GM23248 (cell line): Measurements from ENCODE around the gene KRT15. TPM values are rescaled to one million over a fixed set of nuclear protein-coding genes. Genes with fewer than 3 reads are reported as not detected.

Source experiments
- DNase-seq: peaks from one replicate; pipeline ENCODE4 v3.0.0-alpha.2; 2015
- H2AFZ ChIP-seq: fragments of 200-600 bp; sonication (generic); 2 replicates; pipeline ENCODE4 v1.6.1; 2016; ENCODE audit warnings: antibody characterized with exemption
- H3F3A ChIP-seq: fragments of 200-600 bp; sonication (generic); 2 replicates; pipeline ENCODE4 v1.6.1; 2016; ENCODE audit warnings: mild to moderate bottlenecking, antibody characterized with exemption, mixed run types; ENCODE audit not compliant: insufficient read depth
- H3K27ac ChIP-seq: fragments of 200-600 bp; sonication (generic); 2 replicates; pipeline ENCODE4 v1.5.1; 2016; ENCODE audit warnings: mild to moderate bottlenecking
- H3K27me3 ChIP-seq: fragments of 200-600 bp; sonication (generic); replicated peaks from 2 replicates; pipeline ENCODE4 v1.6.1; 2016; ENCODE audit warnings: mild to moderate bottlenecking; ENCODE audit not compliant: insufficient read depth
- H3K36me3 ChIP-seq: fragments of 200-600 bp; sonication (generic); 2 replicates; pipeline ENCODE4 v1.6.1; 2016; ENCODE audit warnings: low read depth, mild to moderate bottlenecking
- H3K4me1 ChIP-seq: fragments of 200-600 bp; sonication (generic); 2 replicates; pipeline ENCODE4 v1.6.1; 2016; ENCODE audit warnings: mild to moderate bottlenecking; ENCODE audit not compliant: insufficient read depth
- H3K4me2 ChIP-seq: fragments of 200-600 bp; sonication (generic); one replicate; pipeline ENCODE4 v1.6.1; 2016; ENCODE audit warnings: mild to moderate bottlenecking; ENCODE audit not compliant: unreplicated experiment
- H3K4me3 ChIP-seq: fragments of 200-600 bp; sonication (generic); 2 replicates; pipeline ENCODE4 v1.5.1; 2016; ENCODE audit warnings: mild to moderate bottlenecking
- H3K79me2 ChIP-seq: fragments of 200-600 bp; sonication (generic); 2 replicates; pipeline ENCODE4 v1.6.1; 2016; ENCODE audit warnings: mild to moderate bottlenecking; ENCODE audit not compliant: insufficient read depth
- H3K9ac ChIP-seq: fragments of 200-600 bp; sonication (generic); 2 replicates; pipeline ENCODE4 v1.6.1; 2016; ENCODE audit warnings: mild to moderate bottlenecking
- H3K9me2 ChIP-seq: fragments of 200-600 bp; sonication (generic); 2 replicates; pipeline ENCODE4 v1.6.1; 2016; ENCODE audit warnings: mixed run types, mild to moderate bottlenecking, moderate library complexity; ENCODE audit not compliant: insufficient read depth
- H3K9me3 ChIP-seq: fragments of 200-600 bp; sonication (generic); one replicate; pipeline ENCODE4 v1.6.1; 2017; ENCODE audit warnings: low read depth
- H4K20me1 ChIP-seq: fragments of 200-600 bp; sonication (generic); 2 replicates; pipeline ENCODE4 v1.6.0; 2016; ENCODE audit not compliant: insufficient read depth
- EZH2 ChIP-seq: fragments of 200-600 bp; sonication (generic); IDR thresholded peaks from 2 replicates; pipeline ENCODE4 v1.6.1; 2018; ENCODE audit warnings: antibody characterized with exemption, mild to moderate bottlenecking; ENCODE audit not compliant: insufficient read depth, poor library complexity, severe bottlenecking
- EZH2phosphoT487 ChIP-seq: fragments of 200-600 bp; sonication (generic); IDR thresholded peaks from 2 replicates; pipeline ENCODE4 v1.6.1; 2018; ENCODE audit warnings: antibody characterized with exemption, moderate library complexity, mild to moderate bottlenecking, low read depth; ENCODE audit not compliant: insufficient read depth
- WGBS, 2 experiments: methylation state at CpG; one replicate each; pipeline ENCODE4 v1.1.6; 2015 to 2017; ENCODE audit warnings: low lambda C conversion rate in 2 of 2, low coverage in 1 of 2; ENCODE audit errors: missing lambda C conversion rate in 2 of 2; 5-methylcytosine and 5-hydroxymethylcytosine counted together
- in situ Hi-C: fragments of 300-500 bp; cut with MboI; formaldehyde crosslinking; loops from 2 replicates; pipeline ENCODE4 v1.15.0; 2020
- polyA plus RNA-seq: library from polyadenylated mRNA; unstranded; fragments of >200 nt; fragmentation: Nextera tagmentation; extraction: Ambion mirVana; gene quantifications from 2 replicates; pipeline ENCODE4 v1.2.1, GENCODE V29; 2016
- total RNA-seq: library from RNA; depleted of rRNA; stranded (reverse); fragments of >200 nt; shearing (Covaris generic); gene quantifications from 2 replicates; pipeline ENCODE4 v1.2.3, GENCODE V29; 2014

KRT15 gene
- total and polyA plus RNA-seq, 2 experiments from 2014 or later = 0.65 to 2.3 TPM

- in situ Hi-C loops = no loop called here
- Histone ChIP-seq H3K4me2 (no peak within 1 kb of the TSS), H3K9me3 (no peaks in the 10 kb centered on the region), H3K27ac (no peak within 1 kb of the TSS), H3K4me3 (no peak within 1 kb of the TSS), H3K4me1 (peaks cover 5% of the 10 kb centered on the region), H3K9me2 (no peaks in the 10 kb centered on the region), H3K9ac (no peak within 1 kb of the TSS), H4K20me1 (no peaks in the 10 kb centered on the region), H3K36me3 (no peaks in the 10 kb centered on the region), H3K27me3 (no peaks in the 10 kb centered on the region), H3K79me2 (no peaks in the 10 kb centered on the region), H3F3A (no peaks in the 10 kb centered on the region), H2AFZ (no peak within 1 kb of the TSS)
- WGBS, 2 experiments = 94 to 95% methylated on average over 12 of the region's 12 CpGs
- DNase-seq = no peak
- TF ChIP-seq EZH2phosphoT487 (no peak), EZH2 (no peak)
Measured at GRCh38 chr17:41489531-41489930, 29.2 kb downstream of the KRT15 start, which contains the start of gene KRT36. TSS of gene KRT36 (minus strand) at chr17:41489910. CDS start at chr17:41489864, 46 bp downstream.

GRCh38 chr17:41486809-41487530 lies 31.7 kb downstream of the KRT15 start:
- Histone ChIP-seq H3K27ac (no peak overlapping the region), H4K20me1 (no peaks in the 10 kb centered on the region), H3K79me2 (no peaks in the 10 kb centered on the region), H3K9me2 (no peaks in the 10 kb centered on the region), H3F3A (no peaks in the 10 kb centered on the region), H3K4me3 (no peak overlapping the region), H3K4me2 (no peak overlapping the region), H3K9me3 (no peaks in the 10 kb centered on the region), H3K9ac (no peak overlapping the region), H3K36me3 (no peaks in the 10 kb centered on the region), H3K4me1 (no peaks in the 10 kb centered on the region), H2AFZ (no peak overlapping the region), H3K27me3 (0 out of 2 replicates have a peak, but pooled peaks cover 4% of the 10 kb centered on the region)
- 66 to 68% methylated on average over 29 of the region's 29 CpGs for WGBS, 2 experiments
- TF ChIP-seq EZH2 = no peak
- no peak for TF ChIP-seq EZH2phosphoT487
- in situ Hi-C loops = no loop called here
- no peak for DNase-seq

GRCh38 chr17:41486316-41486715 lies 32.4 kb downstream of the KRT15 start:
- Histone ChIP-seq H3K4me3 (no peak overlapping the region), H3K4me1 (no peaks in the 10 kb centered on the region), H3K4me2 (no peak overlapping the region), H3F3A (no peaks in the 10 kb centered on the region), H3K36me3 (no peaks in the 10 kb centered on the region), H3K27ac (no peak overlapping the region), H3K27me3 (0 out of 2 replicates have a peak, but pooled peaks cover 4% of the 10 kb centered on the region), H3K9ac (no peak overlapping the region), H3K9me3 (no peaks in the 10 kb centered on the region), H3K9me2 (no peaks in the 10 kb centered on the region), H3K79me2 (no peaks in the 10 kb centered on the region), H2AFZ (no peak overlapping the region), H4K20me1 (no peaks in the 10 kb centered on the region)
- TF ChIP-seq EZH2 (no peak), EZH2phosphoT487 (no peak)
- WGBS, 2 experiments = 87 to 92% methylated on average over 13 of the region's 13 CpGs
- in situ Hi-C loops = no loop called here
- no peak for DNase-seq

- H2AFZ ChIP-seq = no peak overlapping the region
- TF ChIP-seq EZH2 (no peak), EZH2phosphoT487 (no peak)
- H3K27me3 ChIP-seq = 0 out of 2 replicates have a peak, but pooled peaks cover 4% of the 10 kb centered on the region
- in situ Hi-C loops = no loop called here
- no peaks in the 10 kb centered on the region for H3K9me2 ChIP-seq
- H3K9ac ChIP-seq = no peak overlapping the region
- H3K4me3 ChIP-seq = no peak overlapping the region
- no peaks in the 10 kb centered on the region for H3K79me2 ChIP-seq
- H3K9me3 ChIP-seq = no peaks in the 10 kb centered on the region
- 72 to 76% methylated on average over 8 of the region's 8 CpGs for WGBS, 2 experiments
- no peak overlapping the region for H3K27ac ChIP-seq
- no peak for DNase-seq
- no peaks in the 10 kb centered on the region for H3F3A ChIP-seq
- no peaks in the 10 kb centered on the region for H3K36me3 ChIP-seq
- H3K4me1 ChIP-seq = no peaks in the 10 kb centered on the region
- no peaks in the 10 kb centered on the region for H4K20me1 ChIP-seq
- H3K4me2 ChIP-seq = no peak overlapping the region
Measured at GRCh38 chr17:41484920-41485904, 33.5 kb downstream of the KRT15 start.
